Measurements from ENCODE around the gene PAM. TPM values are rescaled to one million over a fixed set of nuclear protein-coding genes. Genes with fewer than 3 reads are reported as not detected.

Gene PAM
- total and polyA plus RNA-seq, 4 donors: 8.2 to 27.5 (median 13.7) TPM

- no peak overlapping the region for H3K4me3 ChIP-seq (ENCODE audit: low read depth in 1 of 3, low read length in 3 of 3)
- H3K36me3 ChIP-seq (ENCODE audit: control insufficient read depth in 4 of 4, insufficient read depth in 3 of 4, low read depth in 1 of 4, low read length in 3 of 4): no peaks in the 10 kb centered on the region
- no peaks in the 10 kb centered on the region for H3K27me3 ChIP-seq (ENCODE audit: control insufficient read depth in 4 of 4, insufficient read depth in 4 of 4, low read length in 3 of 4)
- no peaks in the 10 kb centered on the region for H3K9me3 ChIP-seq (ENCODE audit: control insufficient read depth in 4 of 4, low read length in 3 of 4)
- TF ChIP-seq FOXA1 (IDR thresholded peaks at IDR 0.05): no peak
- no peak for TF ChIP-seq HNF4A (conservative IDR thresholded peaks at IDR 0.05)
- no peak for TF ChIP-seq REST (IDR thresholded peaks at IDR 0.05)
- TF ChIP-seq NR2F2 (IDR thresholded peaks at IDR 0.05): no peak
- no peak overlapping the region for H3K27ac ChIP-seq (ENCODE audit: low read depth in 1 of 2, low read length in 2 of 2)
- no peaks in the 10 kb centered on the region for H3K4me1 ChIP-seq (ENCODE audit: control insufficient read depth in 4 of 4, insufficient read depth in 4 of 4, low read length in 3 of 4)
- no peak for DNase-seq (ENCODE audit: low spot score)
- H3K9ac ChIP-seq (ENCODE audit: low read depth in 1 of 2, low read length in 2 of 2): no peak overlapping the region
- WGBS: 83% methylated on average over 8 of the region's 8 CpGs
Measured at GRCh38 chr5:102711525-102712385, 43.4 kb upstream of the PAM start.

GRCh38 chr5:102713278-102713677 is 41.8 kb upstream of the PAM start:
- Histone ChIP-seq H3K9me3 (ENCODE audit: control insufficient read depth in 4 of 4, low read length in 3 of 4) (no peaks in the 10 kb centered on the region), H3K27ac (ENCODE audit: low read depth in 1 of 2, low read length in 2 of 2) (no peak overlapping the region), H3K27me3 (ENCODE audit: control insufficient read depth in 4 of 4, insufficient read depth in 4 of 4, low read length in 3 of 4) (no peaks in the 10 kb centered on the region), H3K4me3 (ENCODE audit: low read depth in 1 of 3, low read length in 3 of 3) (no peak overlapping the region), H3K9ac (ENCODE audit: low read depth in 1 of 2, low read length in 2 of 2) (no peak overlapping the region), H3K4me1 (ENCODE audit: control insufficient read depth in 4 of 4, insufficient read depth in 4 of 4, low read length in 3 of 4) (no peaks in the 10 kb centered on the region), H3K36me3 (ENCODE audit: control insufficient read depth in 4 of 4, insufficient read depth in 3 of 4, low read depth in 1 of 4, low read length in 3 of 4) (no peaks in the 10 kb centered on the region)
- TF ChIP-seq EGR1 (IDR thresholded peaks at IDR 0.05; ENCODE audit: low read depth in 2 of 2) (no peak), RAD21 (IDR thresholded peaks at IDR 0.05) (no peak), SP1 (IDR thresholded peaks at IDR 0.05) (no peak), RXRA (IDR thresholded peaks at IDR 0.05) (no peak), YY1 (IDR thresholded peaks at IDR 0.05) (no peak), HNF4A (conservative IDR thresholded peaks at IDR 0.05) (no peak), JUND (IDR thresholded peaks at IDR 0.05) (no peak), REST (IDR thresholded peaks at IDR 0.05) (no peak), HNF4G (IDR thresholded peaks at IDR 0.05) (no peak), FOXA2 (IDR thresholded peaks at IDR 0.05) (no peak)
- TF ChIP-seq, protein P1, sequence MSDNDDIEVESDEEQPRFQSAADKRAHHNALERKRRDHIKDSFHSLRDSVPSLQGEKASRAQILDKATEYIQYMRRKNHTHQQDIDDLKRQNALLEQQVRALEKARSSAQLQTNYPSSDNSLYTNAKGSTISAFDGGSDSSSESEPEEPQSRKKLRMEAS (IDR thresholded peaks at IDR 0.05): no peak
- TF ChIP-seq, protein P2, sequence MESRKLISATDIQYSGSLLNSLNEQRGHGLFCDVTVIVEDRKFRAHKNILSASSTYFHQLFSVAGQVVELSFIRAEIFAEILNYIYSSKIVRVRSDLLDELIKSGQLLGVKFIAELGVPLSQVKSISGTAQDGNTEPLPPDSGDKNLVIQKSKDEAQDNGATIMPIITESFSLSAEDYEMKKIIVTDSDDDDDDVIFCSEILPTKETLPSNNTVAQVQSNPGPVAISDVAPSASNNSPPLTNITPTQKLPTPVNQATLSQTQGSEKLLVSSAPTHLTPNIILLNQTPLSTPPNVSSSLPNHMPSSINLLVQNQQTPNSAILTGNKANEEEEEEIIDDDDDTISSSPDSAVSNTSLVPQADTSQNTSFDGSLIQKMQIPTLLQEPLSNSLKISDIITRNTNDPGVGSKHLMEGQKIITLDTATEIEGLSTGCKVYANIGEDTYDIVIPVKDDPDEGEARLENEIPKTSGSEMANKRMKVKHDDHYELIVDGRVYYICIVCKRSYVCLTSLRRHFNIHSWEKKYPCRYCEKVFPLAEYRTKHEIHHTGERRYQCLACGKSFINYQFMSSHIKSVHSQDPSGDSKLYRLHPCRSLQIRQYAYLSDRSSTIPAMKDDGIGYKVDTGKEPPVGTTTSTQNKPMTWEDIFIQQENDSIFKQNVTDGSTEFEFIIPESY (IDR thresholded peaks at IDR 0.05): no peak
- TF ChIP-seq, protein P3, sequence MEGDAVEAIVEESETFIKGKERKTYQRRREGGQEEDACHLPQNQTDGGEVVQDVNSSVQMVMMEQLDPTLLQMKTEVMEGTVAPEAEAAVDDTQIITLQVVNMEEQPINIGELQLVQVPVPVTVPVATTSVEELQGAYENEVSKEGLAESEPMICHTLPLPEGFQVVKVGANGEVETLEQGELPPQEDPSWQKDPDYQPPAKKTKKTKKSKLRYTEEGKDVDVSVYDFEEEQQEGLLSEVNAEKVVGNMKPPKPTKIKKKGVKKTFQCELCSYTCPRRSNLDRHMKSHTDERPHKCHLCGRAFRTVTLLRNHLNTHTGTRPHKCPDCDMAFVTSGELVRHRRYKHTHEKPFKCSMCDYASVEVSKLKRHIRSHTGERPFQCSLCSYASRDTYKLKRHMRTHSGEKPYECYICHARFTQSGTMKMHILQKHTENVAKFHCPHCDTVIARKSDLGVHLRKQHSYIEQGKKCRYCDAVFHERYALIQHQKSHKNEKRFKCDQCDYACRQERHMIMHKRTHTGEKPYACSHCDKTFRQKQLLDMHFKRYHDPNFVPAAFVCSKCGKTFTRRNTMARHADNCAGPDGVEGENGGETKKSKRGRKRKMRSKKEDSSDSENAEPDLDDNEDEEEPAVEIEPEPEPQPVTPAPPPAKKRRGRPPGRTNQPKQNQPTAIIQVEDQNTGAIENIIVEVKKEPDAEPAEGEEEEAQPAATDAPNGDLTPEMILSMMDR (IDR thresholded peaks at IDR 0.05; ENCODE audit: low read depth, low read length, missing input control): no peak
- WGBS: 79% methylated on average over 2 of the region's 2 CpGs
- no peak for DNase-seq (ENCODE audit: low spot score)
